HPDE6-E6E7 (cell line): Measurements from ENCODE around the gene ANAPC4.
"Not testable (repeated sequence)": the region's sequence is repeated elsewhere in the genome, so short reads cannot be mapped to it uniquely, and the experiment has no call there.

Experiments
- DNase-seq: peaks from one replicate; pipeline ENCODE4 v3.0.0; 2011; ENCODE audit warnings: missing footprints; ENCODE audit errors: extremely low spot score

The ANAPC4 gene

GRCh38 chr4:25376754-25377571 is at the start of gene ANAPC4:
Gene ANAPC4, plus strand, starts transcription at chr4:25377263. Its CDS starts 165 bp downstream, at chr4:25377428.
- peak; percentile 84 for DNase-seq

DNA sequence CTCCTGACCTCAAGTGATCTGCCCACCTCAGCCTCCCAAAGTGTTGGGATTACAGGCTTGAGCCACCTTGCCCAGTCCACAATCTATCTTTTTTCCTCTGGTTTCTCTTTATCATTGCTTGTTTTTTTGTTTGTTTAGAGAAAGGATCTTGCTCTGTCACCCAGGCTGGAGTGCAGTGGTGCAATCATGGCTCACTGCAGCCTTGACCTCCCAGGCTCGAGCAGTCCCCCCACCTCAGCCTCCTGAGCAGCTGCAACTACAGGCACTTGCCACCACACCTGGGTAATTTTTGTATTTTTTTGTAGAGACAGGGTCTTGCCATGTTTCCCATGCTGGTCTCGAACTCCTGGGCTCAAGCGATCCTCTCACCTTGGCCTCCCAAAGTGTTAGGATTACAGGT is 48.6 kb upstream of the ANAPC4 start:
- DNase-seq = not testable (repeated sequence)

GRCh38 chr4:25330335-25330734 is 46.7 kb upstream of the ANAPC4 start:
- no peak for DNase-seq

- DNase-seq = no peak
Observed at GRCh38 chr4:25330905-25331808, 45.9 kb upstream of the ANAPC4 start.

DNA sequence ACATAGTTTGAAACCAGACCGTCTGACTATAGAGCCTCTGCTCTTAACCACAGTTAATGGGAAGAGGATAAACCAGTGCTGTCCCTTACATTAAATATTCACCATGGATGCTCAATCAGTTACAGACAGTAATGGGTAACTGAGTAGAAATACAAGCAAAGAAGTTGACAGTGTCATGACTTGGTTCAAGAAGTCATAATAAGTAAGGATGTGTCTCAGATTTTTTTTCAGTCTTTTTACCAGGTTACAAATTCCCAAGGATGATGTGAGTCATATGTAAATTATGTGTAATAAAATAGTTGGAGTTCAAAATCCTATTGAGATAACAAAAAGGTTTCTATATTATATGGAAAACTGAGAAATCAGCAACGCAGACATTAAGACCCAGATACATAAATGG is 33.4 kb upstream of the ANAPC4 start:
- no peak for DNase-seq

GRCh38 chr4:25345744-25346143 is 31.3 kb upstream of the ANAPC4 start:
- no peak for DNase-seq

- DNase-seq = no peak
Observed at GRCh38 chr4:25346913-25347312, 30.1 kb upstream of the ANAPC4 start.

DNA sequence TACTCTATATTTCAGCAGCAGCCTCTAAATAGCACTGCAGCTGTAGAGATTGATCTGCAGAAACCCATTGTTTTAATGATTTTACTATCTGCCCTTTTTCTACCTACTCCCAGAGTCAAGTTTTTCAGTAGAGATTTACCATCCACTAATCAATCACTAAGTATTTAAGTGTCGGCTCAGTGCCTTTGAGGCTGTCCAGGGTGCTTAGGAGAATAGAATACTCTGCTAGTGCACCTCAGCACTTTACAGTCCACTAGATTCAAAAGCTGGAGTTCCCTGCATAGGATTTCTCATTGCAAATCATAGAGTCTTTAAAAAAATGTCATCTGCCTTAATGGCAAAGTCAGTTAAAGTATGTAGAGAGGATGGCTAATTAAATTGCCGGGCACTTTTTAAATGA is 29.6 kb upstream of the ANAPC4 start:
- no peak for DNase-seq

GRCh38 chr4:25347971-25348370 is 29.1 kb upstream of the ANAPC4 start:
- no peak for DNase-seq

GRCh38 chr4:25350561-25350960 is 26.5 kb upstream of the ANAPC4 start:
- no peak for DNase-seq

- DNase-seq = peak; percentile 31
Observed at GRCh38 chr4:25351777-25352416, 25.2 kb upstream of the ANAPC4 start.

GRCh38 chr4:25356068-25356467 is 21.0 kb upstream of the ANAPC4 start:
- DNase-seq = no peak

DNA sequence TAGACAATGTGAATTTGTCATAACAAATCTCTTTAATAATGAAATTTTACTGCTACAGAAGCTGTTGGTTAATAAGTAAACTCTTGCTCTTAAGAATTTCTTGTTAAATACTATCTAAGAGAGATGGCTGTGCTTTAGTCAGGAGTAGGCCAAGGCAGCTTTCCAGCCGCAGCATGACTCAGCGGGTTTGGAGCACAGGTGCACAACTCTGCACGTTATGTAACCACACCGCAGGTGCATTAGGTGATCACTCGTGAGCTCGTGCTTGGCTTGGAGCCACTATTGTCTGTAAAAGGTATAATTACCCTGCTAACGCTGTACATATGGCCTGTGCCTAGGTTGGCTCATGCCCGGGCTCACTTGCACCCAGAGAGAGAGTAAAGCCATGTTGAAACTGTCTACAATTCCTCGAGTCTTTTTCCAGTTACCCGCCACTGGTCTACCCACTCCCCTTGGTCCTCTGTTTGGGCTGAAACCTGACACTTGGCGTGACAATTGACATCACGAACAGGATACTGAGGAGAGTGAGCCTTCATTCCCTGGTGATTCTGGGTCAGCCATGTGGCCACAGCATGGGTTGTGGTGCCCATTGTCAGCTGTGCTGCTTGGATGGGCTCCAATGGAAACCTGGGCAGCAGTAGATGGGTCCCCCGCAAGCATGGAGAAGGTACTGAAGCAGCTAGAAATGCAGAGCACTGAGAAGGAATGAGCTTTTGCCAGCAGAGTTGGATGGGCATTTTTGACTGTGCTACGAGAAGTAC is 18.4 kb upstream of the ANAPC4 start:
- no peak for DNase-seq

DNA sequence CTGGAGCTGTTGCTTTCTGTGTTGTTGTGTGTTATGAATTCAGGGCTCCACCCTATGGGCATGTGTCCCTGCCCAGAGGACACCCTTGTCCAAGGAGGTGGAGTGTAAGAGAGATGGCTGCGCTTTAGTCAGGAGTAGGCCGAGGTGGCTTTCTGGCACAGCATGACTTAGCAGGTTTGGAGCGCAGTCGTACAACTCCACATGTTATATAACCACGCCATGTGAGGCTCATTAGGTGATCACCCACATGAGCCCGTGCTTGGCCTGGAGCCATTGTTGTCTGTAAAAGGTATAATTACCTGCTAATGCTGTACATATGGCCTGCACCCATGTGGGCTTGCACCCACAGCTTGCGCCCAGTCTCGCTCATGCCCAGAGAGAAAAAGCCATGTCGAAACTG is 15.8 kb upstream of the ANAPC4 start:
- no peak for DNase-seq

- no peak for DNase-seq
Observed at GRCh38 chr4:25367004-25367621, 9.9 kb upstream of the ANAPC4 start.

DNA sequence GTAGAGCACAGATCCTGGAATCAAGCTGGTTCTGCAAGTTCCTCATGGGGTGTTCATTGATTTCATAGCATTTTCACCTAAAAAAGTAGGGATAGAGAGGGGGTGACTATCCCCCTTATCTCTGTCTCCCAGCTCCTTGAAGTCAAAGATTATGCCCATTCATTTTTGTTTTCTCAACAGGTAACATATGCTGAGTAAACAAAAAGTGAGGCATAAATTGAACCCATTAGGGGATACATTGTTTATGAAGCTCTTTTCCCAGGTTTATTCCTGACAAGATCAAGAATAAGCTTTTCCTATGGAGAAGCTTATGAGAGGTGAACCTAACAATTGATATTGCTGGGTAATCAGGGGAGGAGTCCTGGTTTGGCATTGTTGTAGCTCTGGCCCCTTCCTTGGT is 9.2 kb upstream of the ANAPC4 start:
- DNase-seq = no peak

DNA sequence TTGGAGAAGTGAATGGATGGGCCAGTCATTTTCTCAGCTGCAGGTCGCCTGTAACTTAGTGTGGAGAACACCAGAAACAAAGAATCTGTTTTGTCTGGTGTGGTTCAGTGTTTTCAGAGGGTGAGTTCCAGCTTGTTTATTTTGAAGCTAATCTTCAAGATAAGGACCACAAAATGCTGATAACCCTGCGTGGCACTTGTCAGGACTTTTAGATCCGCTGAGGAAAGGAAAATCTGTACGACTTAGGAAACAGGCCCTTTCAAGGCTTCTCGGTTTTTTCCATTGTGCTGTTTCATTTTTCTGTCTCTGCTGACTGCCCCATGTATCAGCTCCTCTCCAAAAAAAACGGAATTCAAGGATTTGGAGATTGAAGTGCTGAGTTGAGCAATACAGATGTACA is 8.7 kb upstream of the ANAPC4 start:
- DNase-seq = no peak

DNA sequence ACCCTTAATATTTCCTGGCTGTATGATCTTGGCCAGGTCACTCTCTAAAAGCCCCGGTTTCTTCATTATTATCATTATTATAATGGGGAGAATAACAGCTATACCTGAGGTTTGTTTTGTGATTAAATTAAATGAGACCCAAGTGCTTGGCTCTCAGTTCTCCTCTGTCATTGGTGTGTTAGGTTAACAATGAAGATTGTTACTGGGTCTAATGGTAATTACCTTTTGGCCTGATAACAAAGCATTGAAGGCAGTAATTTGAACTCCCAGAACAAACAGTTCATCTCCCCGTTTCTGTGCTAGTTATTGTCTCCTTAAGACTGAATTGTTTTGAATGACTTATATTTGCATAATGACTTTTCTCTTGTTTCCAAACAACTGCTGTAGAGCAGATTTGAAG is 6.8 kb upstream of the ANAPC4 start:
- no peak for DNase-seq

DNA sequence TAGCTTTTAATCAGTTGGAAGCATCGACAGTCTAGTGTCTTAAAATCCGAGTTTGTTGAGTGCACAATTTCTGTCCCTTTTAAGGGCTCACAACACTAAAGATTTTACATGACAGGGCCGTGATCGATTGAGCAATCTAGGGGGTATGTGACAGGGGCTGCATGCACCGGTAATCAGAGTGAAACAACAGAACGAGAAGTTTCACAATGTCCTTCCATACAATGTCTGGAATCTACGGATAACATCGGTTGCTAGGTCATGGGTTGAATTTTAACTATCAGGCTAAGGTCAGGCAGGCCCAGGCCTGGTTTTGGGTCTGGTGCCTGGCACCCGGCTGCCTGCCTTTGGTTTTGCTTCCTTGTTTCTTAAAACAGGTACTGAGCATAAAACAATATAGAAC is 4.5 kb upstream of the ANAPC4 start:
- DNase-seq = not testable (repeated sequence)

DNA sequence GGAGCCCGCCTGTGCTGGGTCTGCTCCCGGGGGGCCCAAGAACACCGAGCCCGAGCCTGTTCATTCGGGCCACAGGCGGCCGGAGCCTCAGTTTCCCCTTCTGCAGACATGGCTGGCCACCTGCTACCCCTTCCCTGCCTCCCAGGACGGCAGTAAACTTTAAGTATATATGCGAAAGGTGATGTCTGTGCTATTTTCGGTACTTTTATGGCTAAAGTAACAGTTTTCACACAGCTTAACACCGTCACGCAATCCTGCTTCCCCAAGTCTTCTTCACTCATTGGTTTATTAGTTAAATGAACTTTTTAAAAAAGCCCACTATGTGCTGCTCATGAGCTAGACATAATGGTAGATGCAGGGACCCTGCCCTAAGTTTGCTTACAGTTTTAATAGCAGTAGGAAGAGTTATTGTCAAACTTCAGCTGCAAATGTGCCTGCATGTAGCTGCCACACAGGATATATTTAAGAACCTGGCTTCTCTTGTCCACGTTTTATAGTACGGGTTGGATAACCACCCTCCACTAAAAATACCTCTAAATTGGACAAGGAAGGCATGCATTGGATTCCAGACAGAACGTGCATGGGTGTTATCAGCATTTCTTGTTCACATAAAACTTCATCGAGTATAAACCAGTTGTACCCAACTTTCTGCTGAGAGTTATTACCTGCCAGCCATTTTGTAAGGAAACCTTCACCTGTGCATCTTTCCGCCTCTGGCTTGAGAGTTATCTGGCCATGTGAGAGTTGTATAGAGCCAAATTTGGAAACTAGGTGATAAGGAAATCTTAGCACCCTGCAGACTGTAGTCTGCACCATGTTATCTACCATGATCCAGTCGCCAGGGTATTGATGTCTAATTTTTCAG is 741 bp downstream of the ANAPC4 start:
- DNase-seq = no peak
